HG02840 (cell line): ENCODE results near the gene MIER1.
"Not testable (repeated sequence)": the region's sequence is repeated elsewhere in the genome, so short reads cannot be mapped to it uniquely, and the experiment has no call there.

ENCODE experiments used
- ATAC-seq: cut with Tn5 transposase; IDR thresholded peaks from one replicate; pipeline ENCODE4 v1.9.1; 2021; ENCODE audit warnings: mild to moderate bottlenecking, moderate library complexity, moderate number of reproducible peaks; ENCODE audit not compliant: unreplicated experiment, low FRiP score

Gene MIER1

GRCh38 chr1:66924756-66925557 is at the start of gene MIER1, which contains the start of gene DNAI4:
MIER1 (plus strand) TSS chr1:66924990; CDS start chr1:66925029, 39 bp downstream.
DNAI4 (minus strand) TSS chr1:66924856; CDS start chr1:66924831, 25 bp downstream.
- peak; percentile 96 for ATAC-seq

GRCh38 chr1:66876664-66877063 is 48.1 kb upstream of the MIER1 start:
- no peak for ATAC-seq

GRCh38 chr1:66889030-66889429 is 35.8 kb upstream of the MIER1 start:
- no peak for ATAC-seq

GRCh38 chr1:66890621-66891020 is 34.2 kb upstream of the MIER1 start:
- ATAC-seq = no peak

- no peak for ATAC-seq
Measured at GRCh38 chr1:66893712-66894111, 31.1 kb upstream of the MIER1 start.

GRCh38 chr1:66915203-66915602 is 9.6 kb upstream of the MIER1 start:
- ATAC-seq = not testable (repeated sequence)

- ATAC-seq = no peak
Measured at GRCh38 chr1:66916320-66916719, 8.5 kb upstream of the MIER1 start.

- ATAC-seq = no peak
Measured at GRCh38 chr1:66917476-66917875, 7.3 kb upstream of the MIER1 start.

GRCh38 chr1:66919063-66919462 is 5.7 kb upstream of the MIER1 start:
- no peak for ATAC-seq

GRCh38 chr1:66919828-66920227 is 5.0 kb upstream of the MIER1 start:
- ATAC-seq = no peak

GRCh38 chr1:66920543-66920942 is 4.2 kb upstream of the MIER1 start:
- ATAC-seq = no peak

- ATAC-seq = peak; percentile 2
Measured at GRCh38 chr1:66925558-66925910, 744 bp downstream of the MIER1 start.

- ATAC-seq = no peak
Measured at GRCh38 chr1:66925944-66926343, 1.2 kb downstream of the MIER1 start.

- no peak for ATAC-seq
Measured at GRCh38 chr1:66927528-66927927, 2.7 kb downstream of the MIER1 start.

GRCh38 chr1:66929146-66929688 is 4.4 kb downstream of the MIER1 start:
- no peak for ATAC-seq

GRCh38 chr1:66929691-66929998 is 4.9 kb downstream of the MIER1 start:
- ATAC-seq = no peak

GRCh38 chr1:66929999-66930822 is 5.4 kb downstream of the MIER1 start:
- peak; percentile 67 for ATAC-seq

GRCh38 chr1:66930823-66931174 is 6.0 kb downstream of the MIER1 start:
- no peak for ATAC-seq

GRCh38 chr1:66931590-66931989 is 6.8 kb downstream of the MIER1 start:
- ATAC-seq = no peak

- no peak for ATAC-seq
Measured at GRCh38 chr1:66932291-66932690, 7.5 kb downstream of the MIER1 start.

- ATAC-seq = no peak
Measured at GRCh38 chr1:66933887-66934700, 9.3 kb downstream of the MIER1 start.
